Vagina (tissue), 2 donors: ENCODE data around the gene S100P. TPM values are rescaled to one million over a fixed set of nuclear protein-coding genes. Genes with fewer than 3 reads are reported as not detected.

Experiments used
- DNase-seq, 2 donors: peaks; one replicate each; pipeline ENCODE4 v3.0.0-alpha.2; 2017; ENCODE audit errors: extremely low spot score in 2 of 2
- H3K27ac ChIP-seq: fragments of 200-600 bp; sonication (generic); one replicate; pipeline ENCODE4 v1.5.1; 2019
- H3K27me3 ChIP-seq: fragments of 200-600 bp; sonication (generic); one replicate; pipeline ENCODE4 v1.5.1; 2019
- H3K36me3 ChIP-seq, 2 donors: fragments of 200-600 bp; sonication (generic); one replicate each; pipeline ENCODE4 v1.5.1; 2017 to 2019
- H3K4me1 ChIP-seq: fragments of 200-600 bp; sonication (generic); one replicate; pipeline ENCODE4 v1.5.1; 2019
- H3K4me3 ChIP-seq, 2 donors: fragments of 200-600 bp; sonication (generic); 1 replicate in 1 of 2; 2 replicates in 1 of 2; pipeline ENCODE4 v1.5.1; 2016 to 2019
- H3K9me3 ChIP-seq: fragments of 200-600 bp; sonication (generic); one replicate; pipeline ENCODE4 v1.5.1; 2019
- POLR2A ChIP-seq, 2 donors: fragments of 450-650 bp; IDR thresholded peaks; one replicate each; pipeline ENCODE4 v1.6.1; 2017; ENCODE audit warnings: antibody characterized with exemption in 2 of 2, mild to moderate bottlenecking in 2 of 2, moderate library complexity in 2 of 2
- POLR2AphosphoS5 ChIP-seq, 2 donors: sonication (generic); formaldehyde crosslinking; IDR thresholded peaks; one replicate each; pipeline ENCODE4 v1.9.0; 2017; ENCODE audit warnings: antibody characterized with exemption in 2 of 2, mild to moderate bottlenecking in 2 of 2, low read depth in 1 of 2; ENCODE audit not compliant: insufficient read depth in 1 of 2
- intact Hi-C: fragments of 100-400 bp; cut with DNase I; formaldehyde crosslinking; loops from one replicate; pipeline ENCODE4 v1.15.1; 2023
- total RNA-seq: library from RNA; depleted of rRNA; stranded (reverse); fragments of >200 nt; gene quantifications from one replicate; pipeline ENCODE4 v1.2.3, GENCODE V29; 2016
- TF ChIP-seq, protein P1 (sequence below), 3 experiments: fragments of 450-650 bp in 2 of 3; fragments of 200-600 bp in 1 of 3; sonication (generic) in 1 of 3; IDR thresholded peaks; one replicate each; pipeline ENCODE4 v1.5.1; 2017 to 2019; ENCODE audit warnings: antibody characterized with exemption in 3 of 3, mild to moderate bottlenecking in 2 of 3, moderate library complexity in 2 of 3

Gene S100P
- total RNA-seq, 1 donor from 2014 or later = 18.2 TPM

DNA sequence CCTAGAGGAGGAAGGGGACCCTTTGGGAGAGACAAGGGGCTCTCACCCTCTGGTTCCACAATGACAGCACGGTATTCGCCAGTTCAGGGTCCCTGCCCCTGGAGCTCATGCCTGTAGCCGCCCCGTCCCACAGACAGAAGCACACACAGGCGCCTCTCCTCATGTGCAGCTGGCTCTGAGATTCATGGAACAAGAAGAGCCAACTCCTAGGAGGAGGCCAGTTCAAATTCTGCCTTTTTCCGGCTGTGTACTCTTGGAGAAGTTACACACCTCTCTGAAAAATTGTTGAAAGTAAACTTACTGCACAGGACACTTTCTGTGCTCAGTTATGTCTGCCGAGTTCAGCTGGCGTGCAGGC, 37.6 kb downstream of the S100P start:
- DNase-seq = no peak
- TF ChIP-seq, protein P1, sequence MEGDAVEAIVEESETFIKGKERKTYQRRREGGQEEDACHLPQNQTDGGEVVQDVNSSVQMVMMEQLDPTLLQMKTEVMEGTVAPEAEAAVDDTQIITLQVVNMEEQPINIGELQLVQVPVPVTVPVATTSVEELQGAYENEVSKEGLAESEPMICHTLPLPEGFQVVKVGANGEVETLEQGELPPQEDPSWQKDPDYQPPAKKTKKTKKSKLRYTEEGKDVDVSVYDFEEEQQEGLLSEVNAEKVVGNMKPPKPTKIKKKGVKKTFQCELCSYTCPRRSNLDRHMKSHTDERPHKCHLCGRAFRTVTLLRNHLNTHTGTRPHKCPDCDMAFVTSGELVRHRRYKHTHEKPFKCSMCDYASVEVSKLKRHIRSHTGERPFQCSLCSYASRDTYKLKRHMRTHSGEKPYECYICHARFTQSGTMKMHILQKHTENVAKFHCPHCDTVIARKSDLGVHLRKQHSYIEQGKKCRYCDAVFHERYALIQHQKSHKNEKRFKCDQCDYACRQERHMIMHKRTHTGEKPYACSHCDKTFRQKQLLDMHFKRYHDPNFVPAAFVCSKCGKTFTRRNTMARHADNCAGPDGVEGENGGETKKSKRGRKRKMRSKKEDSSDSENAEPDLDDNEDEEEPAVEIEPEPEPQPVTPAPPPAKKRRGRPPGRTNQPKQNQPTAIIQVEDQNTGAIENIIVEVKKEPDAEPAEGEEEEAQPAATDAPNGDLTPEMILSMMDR (IDR thresholded peaks at IDR 0.05) = no peak
- TF ChIP-seq POLR2A (IDR thresholded peaks at IDR 0.05) (no peak), POLR2AphosphoS5 (IDR thresholded peaks at IDR 0.05; ENCODE audit: insufficient read depth in 1 of 2, low read depth in 1 of 2) (no peak)
- no peak overlapping the region for H3K27ac ChIP-seq

DNA sequence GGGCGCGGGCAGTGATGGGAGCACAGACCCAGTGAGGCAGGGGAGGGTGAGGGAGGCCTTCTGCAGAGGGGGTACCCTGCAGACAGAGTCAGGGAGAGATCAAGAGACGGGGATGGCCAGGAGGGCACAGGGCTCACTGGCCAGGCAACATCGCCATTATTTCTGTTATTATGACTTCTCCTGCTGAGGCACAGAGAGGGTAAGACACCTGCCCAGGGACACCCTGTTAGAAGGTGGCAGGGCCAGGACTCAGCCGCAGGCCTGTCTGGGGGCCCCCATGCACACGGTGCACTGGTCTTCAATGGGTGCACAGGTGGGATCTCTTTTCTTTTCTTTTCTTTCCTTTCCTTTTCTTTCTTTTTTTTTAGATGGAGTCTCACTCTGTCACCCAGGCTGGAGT, 38.1 kb downstream of the S100P start:
- Histone ChIP-seq H3K27ac (no peak overlapping the region), H3K36me3 (no peaks in the 10 kb centered on the region), H3K4me1 (peaks cover 22% of the 10 kb centered on the region), H3K27me3 (no peaks in the 10 kb centered on the region), H3K4me3 (no peak overlapping the region), H3K9me3 (no peaks in the 10 kb centered on the region)
- no peak for DNase-seq
- TF ChIP-seq POLR2AphosphoS5 (IDR thresholded peaks at IDR 0.05; ENCODE audit: insufficient read depth in 1 of 2, low read depth in 1 of 2) = no peak
- TF ChIP-seq, protein P1 (IDR thresholded peaks at IDR 0.05) = no peak
- no peak for TF ChIP-seq POLR2A (IDR thresholded peaks at IDR 0.05)
- intact Hi-C loops = no loop called here

More for the DNA sequence above, 37.6 kb downstream of the S100P start:
- H3K9me3 ChIP-seq = no peaks in the 10 kb centered on the region
- no peaks in the 10 kb centered on the region for H3K27me3 ChIP-seq
- H3K4me1 ChIP-seq = peaks cover 22% of the 10 kb centered on the region
- intact Hi-C loops = no loop called here
- no peaks in the 10 kb centered on the region for H3K36me3 ChIP-seq
- H3K4me3 ChIP-seq = no peak overlapping the region

DNA sequence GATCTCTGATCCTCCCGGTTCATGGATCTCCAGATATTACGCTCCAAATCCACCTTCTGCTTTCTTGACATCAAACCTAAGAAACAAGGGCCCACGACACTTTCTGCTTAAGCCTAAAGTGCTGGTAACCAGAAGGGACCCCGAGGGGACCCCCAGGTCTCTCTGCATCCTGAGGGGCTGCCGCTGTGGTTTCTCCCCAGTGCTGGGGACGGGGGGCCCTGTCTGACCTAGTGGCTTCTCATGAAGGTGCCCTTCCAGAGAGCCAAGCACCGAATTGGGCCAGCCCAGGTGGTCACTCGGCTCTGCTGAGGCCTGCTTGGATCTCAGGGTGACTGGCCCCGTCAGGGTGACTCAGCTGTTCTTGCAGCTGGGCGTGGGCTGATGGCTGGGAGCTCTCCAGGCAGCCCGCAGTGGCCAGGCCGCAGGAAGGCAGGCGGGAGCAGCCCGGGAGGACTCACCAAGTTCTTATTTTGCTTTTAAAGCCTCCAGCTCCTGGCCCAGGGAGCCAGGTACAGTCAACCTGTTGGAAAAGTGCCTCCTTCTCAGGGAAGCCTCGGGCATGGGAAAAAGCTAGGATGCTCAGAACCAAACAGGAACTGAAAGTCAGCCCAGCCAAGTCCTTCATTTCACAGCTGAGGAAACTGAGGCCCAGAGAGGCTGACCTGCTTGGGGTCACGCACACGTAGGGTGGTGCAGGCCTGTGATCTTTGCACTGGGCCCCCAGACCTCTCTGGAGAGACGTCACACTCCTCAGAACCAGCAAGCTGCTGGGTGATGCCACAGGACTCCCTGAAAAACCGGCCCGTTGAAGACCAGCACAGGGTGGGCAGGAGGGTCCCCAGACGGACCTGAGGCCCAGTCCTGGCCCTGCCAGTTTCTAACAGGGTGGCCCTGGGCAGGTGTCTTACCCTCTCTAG, 39.0 kb downstream of the S100P start:
- Histone ChIP-seq H3K36me3 (no peaks in the 10 kb centered on the region), H3K9me3 (no peaks in the 10 kb centered on the region), H3K4me1 (peaks cover 15% of the 10 kb centered on the region), H3K27me3 (no peaks in the 10 kb centered on the region), H3K4me3 (peak overlapping the region in 1 of 2 donors; percentile 13), H3K27ac (peak overlapping the region; percentile 3)
- no peak for TF ChIP-seq POLR2A (IDR thresholded peaks at IDR 0.05)
- peak; percentile 7 to 61 for TF ChIP-seq POLR2AphosphoS5 (IDR thresholded peaks at IDR 0.05; ENCODE audit: insufficient read depth in 1 of 2, low read depth in 1 of 2)
- TF ChIP-seq, protein P1 (IDR thresholded peaks at IDR 0.05) = no peak
- intact Hi-C loops = no loop called here
- DNase-seq = no peak

DNA sequence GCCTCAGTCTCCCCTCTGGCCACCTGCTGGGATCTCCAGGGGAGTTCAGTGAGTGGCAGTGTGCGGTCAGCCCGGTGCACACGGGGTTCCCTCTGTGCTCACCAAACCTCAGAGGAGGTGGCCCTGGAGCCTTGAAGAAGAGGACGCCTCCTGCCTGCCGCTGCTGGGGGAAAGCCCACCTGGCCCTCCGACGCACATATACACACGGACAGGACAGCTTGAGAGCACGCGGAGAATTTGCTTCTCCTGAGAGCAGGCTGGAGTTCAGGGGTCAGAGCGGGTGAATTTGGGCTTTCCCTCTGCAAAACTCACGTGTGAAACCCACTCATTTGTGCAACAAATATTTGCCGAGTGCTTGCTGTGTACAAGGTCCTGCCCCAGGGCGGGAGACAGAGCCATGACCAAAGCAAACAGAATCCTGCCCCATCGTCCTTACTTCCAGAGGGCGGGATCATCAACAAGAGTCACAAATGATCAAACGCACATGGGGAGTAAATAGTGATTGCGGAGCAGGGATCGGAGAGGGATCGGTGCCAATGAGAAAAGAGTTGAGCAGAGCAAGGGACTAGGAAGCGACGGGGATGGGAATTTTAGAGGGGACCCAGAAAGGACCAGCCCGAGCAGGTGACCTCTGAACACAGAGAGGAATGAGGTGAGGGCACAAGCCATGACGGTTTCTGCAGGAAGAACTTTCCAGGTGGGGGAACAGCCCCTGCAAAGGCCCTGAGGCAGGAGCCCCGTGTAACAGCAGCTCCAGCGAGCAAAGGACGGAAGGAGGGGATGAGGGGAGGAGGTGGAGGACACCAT, 39.9 kb downstream of the S100P start:
- DNase-seq = no peak
- H3K9me3 ChIP-seq = no peaks in the 10 kb centered on the region
- intact Hi-C loops = no loop called here
- peaks cover 15% of the 10 kb centered on the region for H3K4me1 ChIP-seq
- no peaks in the 10 kb centered on the region for H3K36me3 ChIP-seq
- no peak overlapping the region for H3K4me3 ChIP-seq
- no peaks in the 10 kb centered on the region for H3K27me3 ChIP-seq
- no peak for TF ChIP-seq POLR2A (IDR thresholded peaks at IDR 0.05)
- H3K27ac ChIP-seq = no peak overlapping the region

GRCh38 chr4:6734165-6734786, 40.6 kb downstream of the S100P start:
- Histone ChIP-seq H3K36me3 (no peaks in the 10 kb centered on the region), H3K27me3 (no peaks in the 10 kb centered on the region), H3K27ac (no peak overlapping the region), H3K4me3 (no peak overlapping the region), H3K4me1 (peaks cover 15% of the 10 kb centered on the region), H3K9me3 (no peaks in the 10 kb centered on the region)
- intact Hi-C loops = no loop called here
- no peak for TF ChIP-seq POLR2A (IDR thresholded peaks at IDR 0.05)
- TF ChIP-seq POLR2AphosphoS5 (IDR thresholded peaks at IDR 0.05; ENCODE audit: insufficient read depth in 1 of 2, low read depth in 1 of 2) = no peak
- TF ChIP-seq, protein P1 (IDR thresholded peaks at IDR 0.05) = no peak
- no peak for DNase-seq
